HepG2 (cell line): ENCODE data around the gene ANKRD10. TPM values are rescaled to one million over a fixed set of nuclear protein-coding genes. Genes with fewer than 3 reads are reported as not detected.

ENCODE experiments used
- EEA1 ChIP-seq: sonication (generic); formaldehyde crosslinking; IDR thresholded peaks from 2 replicates; pipeline ENCODE4 v1.5.1; 2020; ENCODE audit warnings: mild to moderate bottlenecking, missing genetic modification reagents, borderline replicate concordance
- ERF ChIP-seq: IDR thresholded peaks from 2 replicates; pipeline ENCODE4 v1.6.1; 2018; ENCODE audit warnings: missing biosample characterization, missing genetic modification reagents
- GFI1 ChIP-seq: sonication (generic); formaldehyde crosslinking; IDR thresholded peaks from 2 replicates; pipeline ENCODE4 v1.5.0; 2020; ENCODE audit warnings: missing genetic modification reagents, mild to moderate bottlenecking, borderline replicate concordance
- GMEB1 ChIP-seq: sonication (generic); formaldehyde crosslinking; IDR thresholded peaks from 2 replicates; pipeline ENCODE4 v1.5.1; 2020; ENCODE audit warnings: missing genetic modification reagents, mild to moderate bottlenecking, borderline replicate concordance
- HCFC1 ChIP-seq: fragments of 150-350 bp; IDR thresholded peaks from 2 replicates; pipeline ENCODE4 v1.6.1; 2014; ENCODE audit warnings: low read depth, low read length
- KAT7 ChIP-seq: IDR thresholded peaks from 2 replicates; pipeline ENCODE4 v1.6.1; 2018; ENCODE audit warnings: borderline replicate concordance, missing compliant biosample characterization
- MED1 ChIP-seq: sonication (generic); formaldehyde crosslinking; IDR thresholded peaks from 2 replicates; pipeline ENCODE4 v1.4.0; 2020; ENCODE audit warnings: missing genetic modification reagents
- MNT ChIP-seq: fragments of 450-650 bp; IDR thresholded peaks from 2 replicates; pipeline ENCODE4 v1.6.1; 2016
- NFIB ChIP-seq: sonication (generic); formaldehyde crosslinking; IDR thresholded peaks from 2 replicates; pipeline ENCODE4 v1.9.0; 2021; ENCODE audit warnings: missing genetic modification reagents, mild to moderate bottlenecking, borderline replicate concordance
- NFYC ChIP-seq: IDR thresholded peaks from 2 replicates; pipeline ENCODE4 v1.6.1; 2016; ENCODE audit warnings: missing genetic modification reagents, missing compliant biosample characterization
- PITX1 ChIP-seq: sonication (generic); formaldehyde crosslinking; IDR thresholded peaks from 2 replicates; pipeline ENCODE4 v1.5.1; 2020; ENCODE audit warnings: mild to moderate bottlenecking, missing genetic modification reagents
- RERE ChIP-seq: IDR thresholded peaks from 2 replicates; pipeline ENCODE4 v1.6.1; 2016; ENCODE audit warnings: low read depth, missing genetic modification reagents, missing compliant biosample characterization
- REXO4 ChIP-seq: sonication (generic); formaldehyde crosslinking; IDR thresholded peaks from 2 replicates; pipeline ENCODE4 v1.8.0; 2022; ENCODE audit warnings: missing genetic modification reagents, mild to moderate bottlenecking, borderline replicate concordance
- TARDBP ChIP-seq: sonication (generic); formaldehyde crosslinking; IDR thresholded peaks from 2 replicates; pipeline ENCODE4 v1.8.0; 2022; ENCODE audit warnings: mild to moderate bottlenecking, missing genetic modification reagents
- ZNF501 ChIP-seq: sonication (generic); formaldehyde crosslinking; IDR thresholded peaks from 2 replicates; pipeline ENCODE4 v1.5.1; 2020; ENCODE audit warnings: mild to moderate bottlenecking, moderate library complexity, missing genetic modification reagents
- ZNF572 ChIP-seq: sonication (generic); formaldehyde crosslinking; IDR thresholded peaks from 2 replicates; pipeline ENCODE4 v1.5.1; 2020; ENCODE audit warnings: mild to moderate bottlenecking, missing genetic modification reagents
- ZNF652 ChIP-seq: IDR thresholded peaks from 2 replicates; pipeline ENCODE4 v1.6.1; 2016; ENCODE audit warnings: low read depth, borderline replicate concordance
- ZNF710 ChIP-seq: sonication (generic); formaldehyde crosslinking; IDR thresholded peaks from 2 replicates; pipeline ENCODE4 v1.5.0; 2020; ENCODE audit warnings: mild to moderate bottlenecking, missing genetic modification reagents, borderline replicate concordance
- ZSCAN31 ChIP-seq: sonication (generic); formaldehyde crosslinking; IDR thresholded peaks from 2 replicates; pipeline ENCODE4 v1.5.0; 2020; ENCODE audit warnings: low read depth, mild to moderate bottlenecking, missing genetic modification reagents
- polyA plus RNA-seq, 8 experiments: library from polyadenylated mRNA; depleted of rRNA in 3 of 8; stranded (reverse) in 7 of 8; unstranded in 1 of 8; fragments of >200 nt; fragmentation: Illumina TruSeq in 4 of 8; extraction: Trizol in 4 of 8; gene quantifications; 2 replicates each; pipeline versions ENCODE4 v1.2.1 to v1.2.3, GENCODE V29; 2011 to 2016; ENCODE audit warnings: low read depth in 4 of 8, missing spikeins in 1 of 8, mixed read lengths in 1 of 8; ENCODE audit not compliant: insufficient read depth in 1 of 8
- total RNA-seq, 5 experiments: library from RNA; depleted of rRNA; stranded (reverse); fragments of >200 nt; fragmentation: Illumina TruSeq; extraction: Trizol; gene quantifications; 2 replicates each; pipeline ENCODE4 v1.2.3, GENCODE V29; 2016; ENCODE audit warnings: low read depth in 1 of 5

ANKRD10 gene
- total and polyA plus RNA-seq, 2 of the 13 experiments (the other 11 are each of a cell fraction or from before 2014, with no cell fraction given), result 108 to 115 TPM

GRCh38 chr13:110914331-110915056 is 375 bp downstream of the ANKRD10 start (continued):
- TF ChIP-seq GFI1 (peak; percentile 55; the same call in 1 of the 2 replicates), MNT (no peak), EEA1 (CRISPR knock-in tag) (0 out of 2 replicates have a peak, but pooled peaks have one; percentile 36), NFYC (CRISPR knock-in tag) (no peak), GMEB1 (CRISPR knock-in tag) (no peak; the same call in 1 of the 2 replicates), KAT7 (CRISPR knock-in tag) (no peak), ERF (CRISPR knock-in tag) (no peak; the same call in 1 of the 2 replicates), ZNF652 (no peak), ZNF501 (CRISPR knock-in tag) (peak; percentile 50; the same call in 1 of the 2 replicates), REXO4 (CRISPR knock-in tag) (no peak), MED1 (CRISPR knock-in tag) (peak; percentile 30; the same call in 1 of the 2 replicates), NFIB (CRISPR knock-in tag) (no peak), PITX1 (CRISPR knock-in tag) (peak; percentile 28; the same call in 1 of the 2 replicates), ZNF710 (CRISPR knock-in tag) (peak; percentile 58; the same call in 1 of the 2 replicates), ZNF572 (CRISPR knock-in tag) (peak; percentile 86), RERE (CRISPR knock-in tag) (no peak), HCFC1 (no peak), ZSCAN31 (peak; percentile 62), TARDBP (CRISPR knock-in tag) (no peak)
